Stimulated activated CD8-positive, alpha-beta memory T cell treated with anti-CD3 and anti-CD28 coated beads, Interleukin-12 subunit alpha, Interleukin-12 subunit beta, amount 100 ng/mL, for 24 hours (primary cell): ENCODE measurements around the gene COL2A1.

Source experiments
- DNase-seq: peaks from one replicate; pipeline ENCODE4 v3.0.0-alpha.2; 2020; ENCODE audit errors: extremely low read depth

Gene COL2A1

GRCh38 chr12:47945341-47945728 lies 58.9 kb downstream of the COL2A1 start:
- DNase-seq, result no peak

GRCh38 chr12:47944685-47945340 lies 59.5 kb downstream of the COL2A1 start:
- DNase-seq, result no peak

- DNase-seq, result no peak
Observed at GRCh38 chr12:47943623-47944340, 60.5 kb downstream of the COL2A1 start.

- DNase-seq, result no peak
Observed at GRCh38 chr12:47942614-47943225, 61.6 kb downstream of the COL2A1 start.

- DNase-seq, result no peak
Observed at GRCh38 chr12:47941871-47942613, 62.2 kb downstream of the COL2A1 start.

- DNase-seq, result no peak
Observed at GRCh38 chr12:47941475-47941780, 62.8 kb downstream of the COL2A1 start.

GRCh38 chr12:47940773-47941474 lies 63.4 kb downstream of the COL2A1 start:
- DNase-seq, result no peak

GRCh38 chr12:47939009-47939601 lies 65.2 kb downstream of the COL2A1 start:
- no peak for DNase-seq

GRCh38 chr12:47938594-47938993 lies 65.7 kb downstream of the COL2A1 start:
- no peak for DNase-seq

- DNase-seq, result no peak
Observed at GRCh38 chr12:47938093-47938492, 66.2 kb downstream of the COL2A1 start.

GRCh38 chr12:47935184-47935583 lies 69.1 kb downstream of the COL2A1 start:
- no peak for DNase-seq

GRCh38 chr12:47931187-47931586 lies 73.1 kb downstream of the COL2A1 start:
- DNase-seq, result no peak

GRCh38 chr12:47930634-47931033 lies 73.6 kb downstream of the COL2A1 start:
- no peak for DNase-seq

GRCh38 chr12:47927346-47927745 lies 76.9 kb downstream of the COL2A1 start:
- DNase-seq, result no peak
